HepG2 (cell line): ENCODE results near the gene IKZF3. TPM values are rescaled to one million over a fixed set of nuclear protein-coding genes. Genes with fewer than 3 reads are reported as not detected.
"Not testable (repeated sequence)": the region's sequence is repeated elsewhere in the genome, so short reads cannot be mapped to it uniquely, and the experiment has no call there.

ENCODE experiments used
- ATAC-seq: fragments of 200-7000 bp; cut with Tn5 transposase; 3 replicates; pipeline ENCODE4 v1.9.1; 2020; ENCODE audit warnings: mild to moderate bottlenecking, moderate library complexity
- BruUV-seq: library from RNA; stranded (reverse); fragments of 400-500 nt; replicated peaks from 2 replicates; lab custom pipeline; 2021; lab: Mats Ljungman, UMichigan
- CTCF ChIA-PET: fragments of 300-600 bp; formaldehyde crosslinking; extraction: SDS; loops from one replicate; lab custom pipeline; 2021; ENCODE audit warnings: low total read pairs, inconsistent platforms, low intra/inter-chr PET ratio; lab: Yijun Ruan, JAX
- POLR2A ChIA-PET: fragments of 350-600 bp; sonication (Branson Sonifier 250); formaldehyde crosslinking; loops from one replicate; lab custom pipeline; 2020; ENCODE audit warnings: antibody characterized with exemption, inconsistent platforms; lab: Yijun Ruan, JAX
- DNase-seq: peaks from one replicate; pipeline ENCODE4 v3.0.0-alpha.2; 2015; ENCODE audit warnings: low spot score
- FAIRE-seq: peaks from 3 replicates; lab custom pipeline; 2011; peaks lifted over from hg19 to GRCh38; lab: Jason Lieb, UNC
- H2AFZ ChIP-seq: one replicate; pipeline ENCODE4 v1.6.1; 2011; ENCODE audit warnings: low read length, inconsistent platforms
- H3K27ac ChIP-seq: fragments of 300-600 bp; 3 replicates; pipeline ENCODE4 v1.8.0; 2011; ENCODE audit warnings: mixed run types, mild to moderate bottlenecking, mixed read lengths, low read length, inconsistent platforms; ENCODE audit not compliant: insufficient read depth; ENCODE audit errors: extremely low read length
- H3K27me3 ChIP-seq, 2 experiments: fragments of 200-600 bp in 1 of 2; 2 replicates in 1 of 2; 3 replicates in 1 of 2; pipeline versions ENCODE4 v1.6.0 to v1.8.0; 2011; ENCODE audit warnings: low read length in 2 of 2, mild to moderate bottlenecking in 2 of 2, moderate library complexity in 2 of 2, inconsistent platforms in 1 of 2; ENCODE audit not compliant: insufficient read depth in 2 of 2, control insufficient read depth in 1 of 2
- H3K36me3 ChIP-seq, 2 experiments: fragments of 200-600 bp in 1 of 2; replicated peaks in 1 of 2; 2 replicates in 1 of 2; 3 replicates in 1 of 2; pipeline versions ENCODE4 v1.5.1 to v1.8.0; 2011; ENCODE audit warnings: low read length in 2 of 2, inconsistent platforms in 1 of 2; ENCODE audit not compliant: insufficient read depth in 2 of 2, control insufficient read depth in 1 of 2
- H3K4me1 ChIP-seq: 2 replicates; pipeline ENCODE4 v1.5.1; 2012; ENCODE audit warnings: low read length, inconsistent platforms; ENCODE audit not compliant: insufficient read depth
- H3K4me2 ChIP-seq: 2 replicates; pipeline ENCODE4 v1.6.0; 2011; ENCODE audit warnings: low read depth, low read length, inconsistent platforms
- H3K4me3 ChIP-seq, 3 experiments: fragments of 200-600 bp in 1 of 3; sonication (generic), shearing (Covaris generic) in 1 of 3; replicated peaks in 1 of 3; 2 replicates each; pipeline ENCODE4 v1.5.1; 2011 to 2016; ENCODE audit warnings: low read length in 3 of 3, inconsistent platforms in 2 of 3, low read depth in 2 of 3, mild to moderate bottlenecking in 2 of 3, control low read depth in 1 of 3, mixed read lengths in 1 of 3; ENCODE audit not compliant: insufficient read depth in 1 of 3
- H3K79me2 ChIP-seq: one replicate; pipeline ENCODE4 v1.6.1; 2011; ENCODE audit warnings: low read length, inconsistent platforms; ENCODE audit not compliant: insufficient read depth
- H3K9ac ChIP-seq: 2 replicates; pipeline ENCODE4 v1.6.0; 2011; ENCODE audit warnings: mild to moderate bottlenecking, low read depth, low read length, inconsistent platforms; ENCODE audit not compliant: insufficient read depth
- H3K9me3 ChIP-seq: 2 replicates; pipeline ENCODE4 v1.5.1; 2012; ENCODE audit warnings: mild to moderate bottlenecking, low read length
- H4K20me1 ChIP-seq: 2 replicates; pipeline ENCODE4 v1.6.0; 2011; ENCODE audit warnings: inconsistent platforms, mild to moderate bottlenecking, low read length, moderate library complexity; ENCODE audit not compliant: insufficient read depth
- ATF1 ChIP-seq: IDR thresholded peaks from 2 replicates; pipeline ENCODE4 v1.6.1; 2016; ENCODE audit warnings: mild to moderate bottlenecking, control low read depth
- CENPT ChIP-seq: sonication (generic); formaldehyde crosslinking; IDR thresholded peaks from 2 replicates; pipeline ENCODE4 v1.8.0; 2022; ENCODE audit warnings: low read depth, mild to moderate bottlenecking, moderate library complexity, missing genetic modification reagents
- CREB1 ChIP-seq, 2 experiments: fragments of 450-650 bp in 1 of 2; IDR thresholded peaks; 2 replicates each; pipeline ENCODE4 v1.6.1; 2016 to 2017; ENCODE audit warnings: control low read depth in 1 of 2, mild to moderate bottlenecking in 1 of 2, missing compliant biosample characterization in 1 of 2, missing genetic modification characterization in 1 of 2
- POLR2A ChIP-seq, 2 experiments: IDR thresholded peaks; 2 replicates each; pipeline ENCODE4 v1.6.1; 2011; ENCODE audit warnings: low read depth in 2 of 2, low read length in 2 of 2, mild to moderate bottlenecking in 1 of 2, moderate library complexity in 1 of 2; ENCODE audit not compliant: insufficient read depth in 1 of 2
- YY1 ChIP-seq: IDR thresholded peaks from 2 replicates; pipeline ENCODE4 v1.6.1; 2011; ENCODE audit warnings: low read length, low read depth, moderate library complexity, mild to moderate bottlenecking; ENCODE audit not compliant: insufficient read depth, insufficient replicate concordance
- WGBS: methylation state at CpG from one replicate; pipeline ENCODE4 v1.1.6; 2017; ENCODE audit warnings: low lambda C conversion rate; 5-methylcytosine and 5-hydroxymethylcytosine counted together
- in situ Hi-C: cut with HindIII; loops from 2 replicates; pipeline ENCODE4 v1.10.0; 2017; ENCODE audit warnings: low pct_unique_long_range_greater_than_20kb; ENCODE audit not compliant: extremely low pct_ligation_motif_present
- intact Hi-C: fragments of 100-400 bp; cut with micrococcal nuclease; formaldehyde crosslinking; loops from one replicate; pipeline ENCODE4 v1.10.0; 2022; ENCODE audit not compliant: unreplicated experiment
- polyA plus RNA-seq, 8 experiments: library from polyadenylated mRNA; depleted of rRNA in 3 of 8; stranded (reverse) in 7 of 8; unstranded in 1 of 8; fragments of >200 nt; fragmentation: Illumina TruSeq in 4 of 8; extraction: Trizol in 4 of 8; gene quantifications; 2 replicates each; pipeline versions ENCODE4 v1.2.1 to v1.2.3, GENCODE V29; 2011 to 2016; ENCODE audit warnings: low read depth in 4 of 8, missing spikeins in 1 of 8, mixed read lengths in 1 of 8; ENCODE audit not compliant: insufficient read depth in 1 of 8
- total RNA-seq, 5 experiments: library from RNA; depleted of rRNA; stranded (reverse); fragments of >200 nt; fragmentation: Illumina TruSeq; extraction: Trizol; gene quantifications; 2 replicates each; pipeline ENCODE4 v1.2.3, GENCODE V29; 2016; ENCODE audit warnings: low read depth in 1 of 5
- TF ChIP-seq, protein P1 (sequence below): sonication (generic); formaldehyde crosslinking; IDR thresholded peaks from 2 replicates; pipeline ENCODE4 v1.5.1; 2020; ENCODE audit warnings: mild to moderate bottlenecking, missing genetic modification reagents
- TF ChIP-seq, protein P2 (sequence below), 2 experiments: fragments of 450-650 bp in 1 of 2; sonication (generic) in 1 of 2; formaldehyde crosslinking; IDR thresholded peaks; 2 replicates each; pipeline versions ENCODE4 v1.5.0 to v1.8.0; 2020 to 2022; ENCODE audit warnings: mild to moderate bottlenecking in 1 of 2, missing genetic modification reagents in 1 of 2

IKZF3 gene
- total and polyA plus RNA-seq, 2 of the 13 experiments (the other 11 are each of a cell fraction or from before 2014, with no cell fraction given): not detected

DNA sequence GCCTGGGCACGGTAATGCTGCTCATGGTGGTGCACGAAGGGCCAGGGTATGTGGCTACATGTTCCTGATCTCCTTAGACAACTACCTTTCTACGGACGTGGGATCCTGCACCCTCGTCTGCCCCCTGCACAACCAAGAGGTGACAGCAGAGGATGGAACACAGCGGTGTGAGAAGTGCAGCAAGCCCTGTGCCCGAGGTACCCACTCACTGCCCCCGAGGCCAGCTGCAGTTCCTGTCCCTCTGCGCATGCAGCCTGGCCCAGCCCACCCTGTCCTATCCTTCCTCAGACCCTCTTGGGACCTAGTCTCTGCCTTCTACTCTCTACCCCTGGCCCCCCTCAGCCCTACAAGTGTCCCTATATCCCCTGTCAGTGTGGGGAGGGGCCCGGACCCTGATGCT, 152.3 kb downstream of the IKZF3 start:
- ChIA-PET CTCF (no interaction called here), POLR2A (interaction anchor here (1.7 kb wide), 1 partner anchor 16 kb away, joined by 8 read pairs; no protein-coding TSS in a partner anchor)
- no TSS peak for BruUV-seq
- no peak for ATAC-seq
- Histone ChIP-seq H3K79me2 (no peaks in the 10 kb centered on the region), H3K36me3 (peaks cover 56 to 90% of the 10 kb centered on the region in 2 experiments), H3K27ac (no peak overlapping the region), H3K4me2 (no peak overlapping the region), H4K20me1 (no peaks in the 10 kb centered on the region), H3K4me1 (no peaks in the 10 kb centered on the region), H3K27me3 (no peaks in the 10 kb centered on the region), H3K4me3 (no peak overlapping the region), H3K9me3 (no peaks in the 10 kb centered on the region), H3K9ac (no peak overlapping the region), H2AFZ (no peak overlapping the region)
- FAIRE-seq: no peak
- TF ChIP-seq CENPT (CRISPR knock-in tag): no peak
- 0 out of 4 replicates have a peak, but pooled peaks of 1 of the 2 experiments have one; percentile 7 for TF ChIP-seq POLR2A (IDR thresholded peaks at IDR 0.05; ENCODE audit: insufficient read depth in 1 of 2, low read depth in 2 of 2, low read length in 2 of 2)
- TF ChIP-seq, protein P1, sequence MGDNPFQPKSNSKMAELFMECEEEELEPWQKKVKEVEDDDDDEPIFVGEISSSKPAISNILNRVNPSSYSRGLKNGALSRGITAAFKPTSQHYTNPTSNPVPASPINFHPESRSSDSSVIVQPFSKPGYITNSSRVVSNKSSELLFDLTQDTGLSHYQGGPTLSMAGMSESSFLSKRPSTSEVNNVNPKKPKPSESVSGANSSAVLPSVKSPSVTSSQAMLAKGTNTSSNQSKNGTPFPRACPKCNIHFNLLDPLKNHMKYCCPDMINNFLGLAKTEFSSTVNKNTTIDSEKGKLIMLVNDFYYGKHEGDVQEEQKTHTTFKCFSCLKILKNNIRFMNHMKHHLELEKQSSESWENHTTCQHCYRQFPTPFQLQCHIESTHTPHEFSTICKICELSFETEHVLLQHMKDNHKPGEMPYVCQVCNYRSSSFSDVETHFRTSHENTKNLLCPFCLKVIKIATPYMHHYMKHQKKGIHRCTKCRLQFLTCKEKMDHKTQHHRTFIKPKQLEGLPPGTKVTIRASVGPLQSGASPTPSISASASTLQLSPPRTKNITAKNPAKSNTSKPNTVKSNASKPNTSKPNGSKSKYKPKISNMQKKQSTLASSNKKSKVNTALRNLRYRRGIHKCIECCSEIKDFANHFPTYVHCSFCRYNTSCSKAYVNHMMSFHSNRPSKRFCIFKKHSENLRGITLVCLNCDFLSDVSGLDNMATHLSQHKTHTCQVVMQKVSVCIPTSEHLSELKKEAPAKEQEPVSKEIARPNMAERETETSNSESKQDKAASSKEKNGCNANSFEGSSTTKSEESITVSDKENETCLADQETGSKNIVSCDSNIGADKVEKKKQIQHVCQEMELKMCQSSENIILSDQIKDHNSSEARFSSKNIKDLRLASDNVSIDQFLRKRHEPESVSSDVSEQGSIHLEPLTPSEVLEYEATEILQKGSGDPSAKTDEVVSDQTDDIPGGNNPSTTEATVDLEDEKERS (CRISPR knock-in tag): no peak
- TF ChIP-seq, protein P2, sequence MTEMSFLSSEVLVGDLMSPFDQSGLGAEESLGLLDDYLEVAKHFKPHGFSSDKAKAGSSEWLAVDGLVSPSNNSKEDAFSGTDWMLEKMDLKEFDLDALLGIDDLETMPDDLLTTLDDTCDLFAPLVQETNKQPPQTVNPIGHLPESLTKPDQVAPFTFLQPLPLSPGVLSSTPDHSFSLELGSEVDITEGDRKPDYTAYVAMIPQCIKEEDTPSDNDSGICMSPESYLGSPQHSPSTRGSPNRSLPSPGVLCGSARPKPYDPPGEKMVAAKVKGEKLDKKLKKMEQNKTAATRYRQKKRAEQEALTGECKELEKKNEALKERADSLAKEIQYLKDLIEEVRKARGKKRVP (CRISPR knock-in tag; IDR thresholded peaks at IDR 0.05): no peak
- no peak for TF ChIP-seq CREB1 (IDR thresholded peaks at IDR 0.05)
- TF ChIP-seq CREB1 (CRISPR knock-in tag; IDR thresholded peaks at IDR 0.05): no peak
- no peak for TF ChIP-seq ATF1 (CRISPR knock-in tag)
- no peak for TF ChIP-seq YY1
- no peak for DNase-seq
- in situ Hi-C loops (no loop called here), intact Hi-C loops (no loop called here)
- WGBS: 95% methylated on average over 10 of the region's 10 CpGs

DNA sequence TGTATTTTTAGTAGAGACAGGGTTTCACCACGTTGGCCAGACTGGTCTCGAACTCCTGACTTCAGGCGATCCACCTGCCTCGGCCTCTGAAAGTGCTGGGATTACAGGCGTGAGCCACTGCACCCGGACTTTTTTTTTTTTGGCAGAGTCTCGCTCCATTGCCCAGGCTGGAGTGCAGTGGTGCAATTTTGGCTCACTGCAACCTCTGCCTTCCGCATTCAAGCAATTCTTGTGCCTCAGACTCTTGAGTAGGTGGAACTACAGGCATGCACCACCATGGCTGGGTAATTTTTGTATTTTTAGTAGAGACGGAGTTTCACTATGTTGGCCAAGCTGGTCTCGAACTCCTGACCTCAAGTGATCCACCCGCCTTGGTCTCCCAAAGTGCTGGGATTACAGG, 153.0 kb downstream of the IKZF3 start:
- H3K4me3 ChIP-seq, in situ Hi-C loops, H3K27me3 ChIP-seq, H2AFZ ChIP-seq, H3K4me2 ChIP-seq, ATAC-seq, FAIRE-seq, DNase-seq, H4K20me1 ChIP-seq, BruUV-seq, intact Hi-C loops, H3K79me2 ChIP-seq, H3K4me1 ChIP-seq, H3K9me3 ChIP-seq, CTCF ChIA-PET, H3K9ac ChIP-seq, H3K27ac ChIP-seq: not testable (repeated sequence)
- peaks cover 55 to 88% of the 10 kb centered on the region in 2 experiments for H3K36me3 ChIP-seq
- WGBS: 97% methylated on average over 11 of the region's 11 CpGs
- POLR2A ChIA-PET: interaction anchor here (1.1 to 1.7 kb wide), 3 partner anchors 15 to 18 kb away, joined by 3 to 8 read pairs (median 3); no protein-coding TSS in a partner anchor
